Measurements from ENCODE around the gene MAVS.

The MAVS gene

DNA sequence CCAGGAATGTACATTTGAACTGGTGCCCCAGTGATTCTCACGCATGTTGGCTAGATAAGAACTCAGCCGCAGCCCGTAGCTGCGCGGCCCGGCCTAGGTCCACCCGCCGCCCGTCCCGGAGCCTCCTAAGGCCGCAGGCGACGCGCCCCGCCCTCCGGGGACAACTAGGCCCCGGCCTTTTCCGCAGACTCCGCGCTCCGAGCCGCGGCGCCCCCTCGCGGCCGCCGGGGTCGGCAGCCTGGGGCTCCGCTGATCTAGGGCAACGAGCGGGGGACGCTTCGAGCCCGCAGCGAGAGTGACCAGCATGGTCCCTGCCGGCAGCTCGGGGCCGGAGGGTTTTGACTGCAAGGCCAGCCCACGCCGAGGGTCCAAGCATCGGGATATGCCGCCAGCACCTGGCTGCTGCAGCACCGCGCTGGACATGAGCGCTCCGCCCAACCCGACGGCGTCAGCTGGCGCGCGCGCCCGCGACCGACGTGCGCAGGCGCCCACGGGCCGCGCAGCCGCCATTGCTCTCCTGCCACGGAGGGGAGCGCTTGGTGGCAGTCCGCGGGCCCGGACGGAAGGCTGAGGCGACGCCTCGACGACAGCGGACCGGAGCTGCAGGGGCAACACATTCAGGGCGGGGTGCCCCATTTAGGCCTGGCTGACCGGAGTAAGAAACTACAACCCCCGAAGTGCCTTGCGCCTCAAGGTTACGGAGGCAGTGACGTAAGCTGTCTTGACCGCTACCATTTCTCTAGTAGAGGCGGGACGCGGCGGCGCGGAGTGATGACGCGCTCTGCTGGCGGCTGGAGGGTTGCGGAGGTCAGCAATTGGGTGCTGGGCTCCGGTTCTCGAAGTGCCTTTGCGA, 26.4 kb upstream of the MAVS start, which contains the start of gene AP5S1:
Gene AP5S1 (plus strand): TSS at position 500 of the 853 bp plus-strand sequence. CDS start 1,571 bp downstream, outside the sequence.
- peaks cover 9% of the 10 kb centered on the region; the same call in 1 of the 2 replicates for H3K27me3 ChIP-seq (ENCODE audit: low read depth, low read length)
- peaks cover 7% of the 10 kb centered on the region for H3K79me2 ChIP-seq (ENCODE audit: low read length)
- peak within 1 kb of the TSS; percentile 94 for H2AFZ ChIP-seq (ENCODE audit: low read depth, low read length)
- H3K4me2 ChIP-seq (ENCODE audit: low read length): peak within 1 kb of the TSS; percentile 87
- H3K36me3 ChIP-seq (replicated peaks; ENCODE audit: low read depth, low read length): peaks cover 12% of the 10 kb centered on the region
- peak within 1 kb of the TSS; percentile 85 for H3K27ac ChIP-seq (ENCODE audit: low read length)
- H4K20me1 ChIP-seq (ENCODE audit: insufficient read depth, low read length): no peaks in the 10 kb centered on the region
- no peak for TF ChIP-seq EZH2phosphoT487 (IDR thresholded peaks at IDR 0.05; ENCODE audit: low read depth)
- TF ChIP-seq, protein P1, sequence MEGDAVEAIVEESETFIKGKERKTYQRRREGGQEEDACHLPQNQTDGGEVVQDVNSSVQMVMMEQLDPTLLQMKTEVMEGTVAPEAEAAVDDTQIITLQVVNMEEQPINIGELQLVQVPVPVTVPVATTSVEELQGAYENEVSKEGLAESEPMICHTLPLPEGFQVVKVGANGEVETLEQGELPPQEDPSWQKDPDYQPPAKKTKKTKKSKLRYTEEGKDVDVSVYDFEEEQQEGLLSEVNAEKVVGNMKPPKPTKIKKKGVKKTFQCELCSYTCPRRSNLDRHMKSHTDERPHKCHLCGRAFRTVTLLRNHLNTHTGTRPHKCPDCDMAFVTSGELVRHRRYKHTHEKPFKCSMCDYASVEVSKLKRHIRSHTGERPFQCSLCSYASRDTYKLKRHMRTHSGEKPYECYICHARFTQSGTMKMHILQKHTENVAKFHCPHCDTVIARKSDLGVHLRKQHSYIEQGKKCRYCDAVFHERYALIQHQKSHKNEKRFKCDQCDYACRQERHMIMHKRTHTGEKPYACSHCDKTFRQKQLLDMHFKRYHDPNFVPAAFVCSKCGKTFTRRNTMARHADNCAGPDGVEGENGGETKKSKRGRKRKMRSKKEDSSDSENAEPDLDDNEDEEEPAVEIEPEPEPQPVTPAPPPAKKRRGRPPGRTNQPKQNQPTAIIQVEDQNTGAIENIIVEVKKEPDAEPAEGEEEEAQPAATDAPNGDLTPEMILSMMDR (IDR thresholded peaks at IDR 0.05; ENCODE audit: low read depth, low read length): peak; percentile 99
- peaks cover 11% of the 10 kb centered on the region for H3K4me1 ChIP-seq (ENCODE audit: low read length)
- peak within 1 kb of the TSS; percentile 82 for H3K4me3 ChIP-seq (ENCODE audit: low read length)
- no peaks in the 10 kb centered on the region for H3K9me3 ChIP-seq (ENCODE audit: insufficient read depth, low read length)
- H3K9ac ChIP-seq (ENCODE audit: low read length): peak within 1 kb of the TSS; percentile 86

DNA sequence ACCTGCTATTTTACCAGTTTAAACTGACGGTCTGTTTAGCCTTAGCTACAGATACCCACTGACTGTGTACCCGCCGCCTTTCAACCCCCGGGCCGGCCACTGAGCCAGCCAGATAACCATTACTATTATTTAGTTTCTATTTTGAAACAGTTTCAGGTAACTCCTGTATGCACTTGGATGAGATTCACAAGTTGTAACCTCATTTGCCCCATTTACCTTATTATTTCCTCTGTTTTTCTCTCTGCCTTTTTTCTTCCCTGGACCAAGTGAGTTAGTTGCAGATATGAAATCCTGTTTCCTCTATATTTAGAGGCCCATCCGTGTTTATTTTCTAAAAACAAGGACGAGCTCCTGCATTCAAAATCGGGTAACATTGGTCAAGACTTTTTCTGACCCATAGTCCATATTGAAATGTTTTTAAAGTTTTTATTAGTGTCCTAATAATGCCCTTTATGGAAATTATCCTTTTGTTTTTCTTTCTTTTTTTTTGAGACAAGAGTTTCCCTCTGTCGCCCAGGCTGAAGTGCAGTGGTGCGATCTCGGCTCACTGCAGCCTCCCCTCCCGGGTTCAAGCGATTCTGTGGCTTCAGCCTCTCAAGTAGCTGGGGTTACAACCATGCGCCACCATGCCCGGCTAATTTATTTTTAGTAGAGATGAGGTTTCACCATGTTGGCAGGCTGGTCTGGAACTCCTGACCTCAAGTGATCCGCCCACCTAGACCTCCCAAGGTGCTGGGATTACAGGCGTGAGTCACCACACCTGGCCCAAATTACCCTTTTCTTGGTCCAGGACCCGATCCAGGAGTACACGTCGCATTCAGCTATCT, 25.5 kb upstream of the MAVS start:
- peak overlapping the region; percentile 85 for H3K27ac ChIP-seq (ENCODE audit: low read length)
- TF ChIP-seq, protein P1 (IDR thresholded peaks at IDR 0.05; ENCODE audit: low read depth, low read length): no peak
- TF ChIP-seq EZH2phosphoT487 (IDR thresholded peaks at IDR 0.05; ENCODE audit: low read depth): no peak
- H3K79me2 ChIP-seq (ENCODE audit: low read length): peaks cover 7% of the 10 kb centered on the region
- H4K20me1 ChIP-seq (ENCODE audit: insufficient read depth, low read length): no peaks in the 10 kb centered on the region
- H3K9ac ChIP-seq (ENCODE audit: low read length): peak overlapping the region; percentile 86
- no peaks in the 10 kb centered on the region for H3K9me3 ChIP-seq (ENCODE audit: insufficient read depth, low read length)
- peaks cover 15% of the 10 kb centered on the region for H3K36me3 ChIP-seq (replicated peaks; ENCODE audit: low read depth, low read length)
- peak overlapping the region; percentile 87 for H3K4me2 ChIP-seq (ENCODE audit: low read length)
- H2AFZ ChIP-seq (ENCODE audit: low read depth, low read length): peak overlapping the region; percentile 84
- H3K27me3 ChIP-seq (ENCODE audit: low read depth, low read length): peaks cover 5% of the 10 kb centered on the region; the same call in 1 of the 2 replicates
- H3K4me1 ChIP-seq (ENCODE audit: low read length): peaks cover 11% of the 10 kb centered on the region
- H3K4me3 ChIP-seq (ENCODE audit: low read length): peak overlapping the region; percentile 82

DNA sequence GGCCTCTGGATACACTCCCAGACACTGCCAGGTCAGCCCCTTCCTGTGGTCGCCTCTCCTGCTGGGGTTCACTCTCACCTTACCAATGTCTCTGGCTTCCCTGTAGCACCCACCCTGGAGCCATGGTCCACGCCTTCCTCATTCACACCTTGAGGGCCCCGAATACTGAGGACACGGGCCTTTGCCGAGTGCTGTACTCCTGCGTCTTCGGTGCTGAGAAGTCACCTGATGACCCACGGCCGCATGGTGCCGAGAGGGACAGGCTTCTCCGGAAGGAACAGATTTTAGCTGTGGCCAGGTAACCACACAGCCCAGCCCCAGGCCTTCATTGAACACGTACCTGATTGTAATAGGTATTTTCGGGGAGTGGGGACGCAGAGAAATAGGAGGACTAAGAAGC, 24.6 kb upstream of the MAVS start:
- no peak overlapping the region for H3K9ac ChIP-seq (ENCODE audit: low read length)
- TF ChIP-seq, protein P1 (IDR thresholded peaks at IDR 0.05; ENCODE audit: low read depth, low read length): no peak
- TF ChIP-seq EZH2phosphoT487 (IDR thresholded peaks at IDR 0.05; ENCODE audit: low read depth): no peak
- H2AFZ ChIP-seq (ENCODE audit: low read depth, low read length): no peak overlapping the region
- peaks cover 11% of the 10 kb centered on the region for H3K4me1 ChIP-seq (ENCODE audit: low read length)
- H3K27ac ChIP-seq (ENCODE audit: low read length): no peak overlapping the region
- no peak overlapping the region for H3K4me2 ChIP-seq (ENCODE audit: low read length)
- no peaks in the 10 kb centered on the region for H4K20me1 ChIP-seq (ENCODE audit: insufficient read depth, low read length)
- H3K79me2 ChIP-seq (ENCODE audit: low read length): peaks cover 7% of the 10 kb centered on the region
- no peak overlapping the region for H3K4me3 ChIP-seq (ENCODE audit: low read length)
- H3K36me3 ChIP-seq (replicated peaks; ENCODE audit: low read depth, low read length): peaks cover 21% of the 10 kb centered on the region
- no peaks in the 10 kb centered on the region for H3K27me3 ChIP-seq (ENCODE audit: low read depth, low read length)
- H3K9me3 ChIP-seq (ENCODE audit: insufficient read depth, low read length): no peaks in the 10 kb centered on the region

DNA sequence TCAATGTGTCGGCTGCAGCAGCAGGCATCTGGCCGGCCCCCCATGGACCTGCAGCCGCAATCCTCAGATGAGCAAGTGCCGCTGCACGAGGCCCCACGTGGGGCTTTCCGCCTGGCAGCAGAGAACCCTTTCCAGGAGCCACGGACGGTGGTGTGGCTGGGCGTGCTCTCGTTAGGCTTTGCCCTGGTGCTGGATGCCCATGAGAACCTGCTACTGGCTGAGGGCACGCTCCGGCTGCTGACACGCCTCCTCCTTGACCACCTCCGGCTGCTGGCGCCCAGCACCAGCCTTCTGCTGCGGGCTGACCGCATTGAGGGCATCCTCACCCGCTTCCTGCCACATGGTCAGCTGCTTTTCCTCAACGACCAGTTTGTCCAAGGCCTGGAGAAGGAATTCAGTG, 22.8 kb upstream of the MAVS start:
- no peak overlapping the region for H3K27ac ChIP-seq (ENCODE audit: low read length)
- H3K9ac ChIP-seq (ENCODE audit: low read length): no peak overlapping the region
- no peaks in the 10 kb centered on the region for H3K27me3 ChIP-seq (ENCODE audit: low read depth, low read length)
- H3K4me2 ChIP-seq (ENCODE audit: low read length): no peak overlapping the region
- H3K36me3 ChIP-seq (replicated peaks; ENCODE audit: low read depth, low read length): peaks cover 22% of the 10 kb centered on the region
- H3K4me3 ChIP-seq (ENCODE audit: low read length): no peak overlapping the region
- H4K20me1 ChIP-seq (ENCODE audit: insufficient read depth, low read length): no peaks in the 10 kb centered on the region
- TF ChIP-seq, protein P1 (IDR thresholded peaks at IDR 0.05; ENCODE audit: low read depth, low read length): no peak
- TF ChIP-seq EZH2phosphoT487 (IDR thresholded peaks at IDR 0.05; ENCODE audit: low read depth): no peak
- H3K79me2 ChIP-seq (ENCODE audit: low read length): peaks cover 7% of the 10 kb centered on the region
- no peak overlapping the region for H2AFZ ChIP-seq (ENCODE audit: low read depth, low read length)
- peaks cover 11% of the 10 kb centered on the region for H3K4me1 ChIP-seq (ENCODE audit: low read length)
- no peaks in the 10 kb centered on the region for H3K9me3 ChIP-seq (ENCODE audit: insufficient read depth, low read length)

Data from OCI-LY3 (cell line).